GM23338 (cell line): Measurements from ENCODE around the gene KCNMA1. TPM values are rescaled to one million over a fixed set of nuclear protein-coding genes. Genes with fewer than 3 reads are reported as not detected.

Experiments
- ATAC-seq: fragments of 200-7000 bp; cut with Tn5 transposase; 3 replicates; pipeline ENCODE4 v1.9.1; 2020
- DNase-seq: peaks from one replicate; pipeline ENCODE4 v3.0.0-alpha.2; 2015; ENCODE audit warnings: low spot score
- H2AFZ ChIP-seq: fragments of 200-600 bp; sonication (generic); 2 replicates; pipeline ENCODE4 v1.8.0; 2016; ENCODE audit warnings: antibody characterized with exemption, mild to moderate bottlenecking, moderate library complexity
- H3F3A ChIP-seq: fragments of 200-600 bp; sonication (generic); replicated peaks from 2 replicates; pipeline ENCODE4 v1.8.0; 2017; ENCODE audit warnings: antibody characterized with exemption, mixed run types, low read depth
- H3K27ac ChIP-seq: fragments of 200-600 bp; sonication (generic); 2 replicates; pipeline ENCODE4 v1.6.1; 2016; ENCODE audit warnings: low read depth
- H3K27me3 ChIP-seq: fragments of 200-600 bp; sonication (generic); 2 replicates; pipeline ENCODE4 v1.8.0; 2016; ENCODE audit warnings: mild to moderate bottlenecking, mixed run types, moderate library complexity; ENCODE audit not compliant: insufficient read depth
- H3K36me3 ChIP-seq: fragments of 200-600 bp; sonication (generic); 2 replicates; pipeline ENCODE4 v1.8.0; 2016; ENCODE audit warnings: mild to moderate bottlenecking; ENCODE audit not compliant: insufficient read depth
- H3K4me1 ChIP-seq: fragments of 200-600 bp; sonication (generic); 2 replicates; pipeline ENCODE4 v1.8.0; 2016; ENCODE audit warnings: mild to moderate bottlenecking, moderate library complexity; ENCODE audit not compliant: insufficient read depth
- H3K4me2 ChIP-seq: fragments of 200-600 bp; sonication (generic); 2 replicates; pipeline ENCODE4 v1.7.1; 2017; ENCODE audit warnings: mixed run types
- H3K4me3 ChIP-seq: fragments of 200-600 bp; sonication (generic); 2 replicates; pipeline ENCODE4 v1.6.1; 2016; ENCODE audit warnings: mixed run types
- H3K79me2 ChIP-seq: fragments of 200-600 bp; sonication (generic); replicated peaks from 2 replicates; pipeline ENCODE4 v1.8.0; 2017; ENCODE audit warnings: mild to moderate bottlenecking; ENCODE audit not compliant: insufficient read depth
- H3K9me2 ChIP-seq: fragments of 200-600 bp; sonication (generic); 2 replicates; pipeline ENCODE4 v1.8.0; 2017; ENCODE audit not compliant: insufficient read depth
- H4K20me1 ChIP-seq: fragments of 200-600 bp; sonication (generic); replicated peaks from 2 replicates; pipeline ENCODE4 v1.8.0; 2017; ENCODE audit warnings: mild to moderate bottlenecking; ENCODE audit not compliant: insufficient read depth
- H3K27ac Mint-ChIP-seq: 2 replicates; pipeline ENCODE4 v1.8.0; 2020; ENCODE audit warnings: inconsistent platforms, mild to moderate bottlenecking, moderate library complexity, mixed read lengths
- H3K27me3 Mint-ChIP-seq: 3 replicates; pipeline ENCODE4 v1.8.0; 2022; ENCODE audit warnings: low read depth, mild to moderate bottlenecking, moderate library complexity, mixed read lengths, inconsistent platforms; ENCODE audit not compliant: insufficient read depth, poor library complexity
- H3K36me3 Mint-ChIP-seq: 3 replicates; pipeline ENCODE4 v1.8.0; 2021; ENCODE audit warnings: low read depth, mild to moderate bottlenecking, inconsistent platforms, moderate library complexity, mixed read lengths
- H3K4me1 Mint-ChIP-seq: 3 replicates; pipeline ENCODE4 v1.8.0; 2020; ENCODE audit warnings: mild to moderate bottlenecking, inconsistent platforms, mixed read lengths
- H3K4me3 Mint-ChIP-seq: 3 replicates; pipeline ENCODE4 v1.8.0; 2021; ENCODE audit warnings: moderate library complexity, mild to moderate bottlenecking, inconsistent platforms, mixed read lengths
- H3K9me3 Mint-ChIP-seq: 3 replicates; pipeline ENCODE4 v1.8.0; 2020; ENCODE audit warnings: moderate library complexity, mild to moderate bottlenecking, inconsistent platforms, mixed read lengths
- CREB1 ChIP-seq: fragments of 250-450 bp; sonication (Bioruptor Pico); IDR thresholded peaks from 2 replicates; pipeline ENCODE4 v1.5.0; 2020; ENCODE audit warnings: low read depth, mild to moderate bottlenecking, moderate library complexity
- ETS1 ChIP-seq: IDR thresholded peaks from 2 replicates; pipeline ENCODE4 v1.6.1; 2016; ENCODE audit warnings: antibody characterized with exemption
- EZH2 ChIP-seq: fragments of 200-600 bp; sonication (generic); IDR thresholded peaks from one replicate; pipeline ENCODE4 v1.8.0; 2017; ENCODE audit warnings: antibody characterized with exemption, mild to moderate bottlenecking, low read depth; ENCODE audit not compliant: unreplicated experiment
- EZH2phosphoT487 ChIP-seq: fragments of 200-600 bp; sonication (generic); IDR thresholded peaks from one replicate; pipeline ENCODE4 v1.8.1; 2018; ENCODE audit warnings: antibody characterized with exemption; ENCODE audit not compliant: unreplicated experiment
- JUNB ChIP-seq: IDR thresholded peaks from one replicate; pipeline ENCODE4 v1.6.1; 2016; ENCODE audit warnings: antibody characterized with exemption; ENCODE audit not compliant: unreplicated experiment
- NANOG ChIP-seq: IDR thresholded peaks from 2 replicates; pipeline ENCODE4 v1.6.1; 2016; ENCODE audit warnings: antibody characterized with exemption, borderline replicate concordance
- REST ChIP-seq: IDR thresholded peaks from one replicate; pipeline ENCODE4 v1.6.1; 2018; ENCODE audit warnings: antibody characterized with exemption; ENCODE audit not compliant: unreplicated experiment
- STAT1 ChIP-seq: IDR thresholded peaks from one replicate; pipeline ENCODE4 v1.6.1; 2016; ENCODE audit warnings: antibody characterized with exemption; ENCODE audit not compliant: unreplicated experiment
- ZNF114 ChIP-seq: fragments of 250-450 bp; sonication (Bioruptor Pico); IDR thresholded peaks from 2 replicates; pipeline ENCODE4 v1.5.0; 2020; ENCODE audit warnings: mild to moderate bottlenecking, moderate library complexity
- ZNF331 ChIP-seq: fragments of 250-450 bp; sonication (Bioruptor Pico); IDR thresholded peaks from 2 replicates; pipeline ENCODE4 v1.5.0; 2020; ENCODE audit warnings: low read depth, mild to moderate bottlenecking, moderate library complexity
- ZNF462 ChIP-seq: fragments of 250-450 bp; sonication (Bioruptor Pico); IDR thresholded peaks from 2 replicates; pipeline ENCODE4 v1.5.0; 2020; ENCODE audit warnings: mild to moderate bottlenecking, moderate library complexity
- polyA plus RNA-seq: library from polyadenylated mRNA; unstranded; fragments of >200 nt; fragmentation: Nextera tagmentation; extraction: Ambion mirVana; gene quantifications from 2 replicates; pipeline ENCODE4 v1.2.1, GENCODE V29; 2016
- total RNA-seq: library from RNA; depleted of rRNA; stranded (reverse); fragments of >200 nt; shearing (Covaris generic); gene quantifications from 2 replicates; pipeline ENCODE4 v1.2.3, GENCODE V29; 2014

Gene KCNMA1
- total and polyA plus RNA-seq, 2 experiments from 2014 or later = 8.2 to 9.0 TPM

GRCh38 chr10:77537071-77537470 lies 100.5 kb downstream of the KCNMA1 start (continued):
- TF ChIP-seq ZNF462 = no peak
- TF ChIP-seq REST = no peak
- TF ChIP-seq EZH2 = no peak
- TF ChIP-seq JUNB = no peak

GRCh38 chr10:77533887-77534278 lies 103.7 kb downstream of the KCNMA1 start:
- H3K27ac Mint-ChIP-seq = no peak overlapping the region
- Histone ChIP-seq H3K79me2 (no peaks in the 10 kb centered on the region), H3K27ac (no peak overlapping the region), H2AFZ (no peak overlapping the region), H3K9me2 (no peaks in the 10 kb centered on the region), H4K20me1 (no peaks in the 10 kb centered on the region), H3K36me3 (no peaks in the 10 kb centered on the region), H3K4me1 (peaks cover 20% of the 10 kb centered on the region), H3K4me2 (no peak overlapping the region), H3K27me3 (no peaks in the 10 kb centered on the region), H3K4me3 (no peak overlapping the region), H3F3A (no peaks in the 10 kb centered on the region)
- peaks cover 36% of the 10 kb centered on the region for H3K4me1 Mint-ChIP-seq
- ATAC-seq (no peak), DNase-seq (no peak)
- peaks cover 8% of the 10 kb centered on the region for H3K27me3 Mint-ChIP-seq
- H3K36me3 Mint-ChIP-seq = no peaks in the 10 kb centered on the region
- H3K9me3 Mint-ChIP-seq = no peaks in the 10 kb centered on the region
- no peak overlapping the region for H3K4me3 Mint-ChIP-seq
- TF ChIP-seq ZNF114 (CRISPR knock-in tag) (no peak), ZNF331 (CRISPR knock-in tag) (no peak), CREB1 (CRISPR knock-in tag) (no peak), STAT1 (no peak), EZH2phosphoT487 (no peak), NANOG (no peak), ETS1 (no peak)
